IPS-18c (cell line): ENCODE data around the gene P2RY2.

Source experiments
- H3K4me3 ChIP-seq: 2 replicates; pipeline ENCODE4 v1.7.0; 2013; ENCODE audit warnings: low read depth, mild to moderate bottlenecking, low read length, moderate library complexity; ENCODE audit not compliant: insufficient read depth
- H3K9me3 ChIP-seq: one replicate; pipeline ENCODE4 v1.6.1; 2013; ENCODE audit warnings: mild to moderate bottlenecking, low read length, moderate library complexity; ENCODE audit not compliant: control insufficient read depth, insufficient read depth

P2RY2 gene

DNA sequence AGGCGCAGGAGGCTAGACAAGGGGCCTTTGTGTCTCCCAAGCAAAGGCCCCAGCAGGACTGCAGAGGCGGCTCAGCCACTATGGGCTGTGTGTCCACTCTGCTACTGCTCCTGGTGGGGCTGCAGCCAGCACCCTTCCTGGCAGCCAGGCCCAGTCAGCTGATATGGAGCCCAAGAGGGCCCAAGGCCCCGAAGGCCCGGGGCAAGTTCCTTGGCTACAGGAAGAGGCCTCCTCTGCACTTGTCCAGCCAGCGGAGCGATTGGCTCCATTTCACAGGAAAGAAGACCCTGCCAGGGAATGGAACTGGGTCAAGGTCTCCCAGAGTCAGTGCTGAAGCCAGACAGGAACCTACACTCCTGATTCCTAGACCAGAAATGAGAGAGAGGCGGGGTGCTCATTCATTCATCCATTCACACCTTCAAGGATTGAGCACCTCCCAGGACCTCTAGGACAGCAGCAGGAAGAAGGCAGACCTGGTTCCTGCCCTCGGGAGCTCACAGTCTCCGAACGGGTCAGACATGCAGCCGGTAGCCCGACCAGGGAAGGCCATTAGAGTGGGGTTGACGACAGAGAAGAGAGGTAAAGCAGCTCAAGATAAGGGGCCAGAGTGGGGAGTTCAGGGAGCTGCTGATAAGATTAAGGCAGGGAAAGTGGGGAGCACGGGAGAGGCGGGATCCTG, 811 bp upstream of the P2RY2 start:
- H3K9me3 ChIP-seq = no peaks in the 10 kb centered on the region
- peak overlapping the region; percentile 71 for H3K4me3 ChIP-seq

DNA sequence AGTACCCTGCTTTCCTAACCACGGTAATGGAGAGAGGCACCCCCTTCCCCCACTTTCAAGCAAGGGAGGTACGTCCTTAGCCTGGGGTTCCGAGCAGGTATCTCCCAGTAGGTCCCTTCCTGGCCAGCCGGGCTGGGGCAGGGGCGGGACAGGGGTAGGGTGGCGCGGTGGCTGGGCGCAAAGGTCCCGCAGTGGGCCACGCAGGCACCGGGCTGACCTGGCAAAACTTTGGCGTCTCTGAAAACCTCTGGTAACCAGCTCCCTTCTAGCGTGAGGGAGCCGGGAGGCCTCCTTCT, 323 bp upstream of the P2RY2 start:
- H3K9me3 ChIP-seq = no peaks in the 10 kb centered on the region
- peak overlapping the region; percentile 71 for H3K4me3 ChIP-seq

DNA sequence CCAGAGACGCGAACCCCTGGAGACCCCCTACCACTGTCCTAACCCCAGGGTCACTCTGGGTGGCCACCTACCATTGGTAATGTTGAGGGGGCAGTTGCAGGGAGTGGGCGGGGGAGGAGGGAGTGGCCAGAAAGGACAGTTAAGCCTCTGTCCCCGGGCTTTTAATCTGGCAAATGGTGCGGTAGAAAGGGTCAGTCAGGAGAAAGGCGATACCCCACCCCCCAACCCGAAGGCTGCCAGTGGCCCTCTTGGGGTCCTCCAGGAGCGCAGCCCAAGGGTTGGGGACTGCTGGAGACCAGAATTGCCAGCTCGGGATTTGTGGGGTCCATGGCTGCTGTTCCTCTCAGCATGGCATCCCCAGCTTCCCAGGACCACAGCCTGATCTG, 742 bp downstream of the P2RY2 start:
- Histone ChIP-seq H3K4me3 (peak overlapping the region; percentile 71), H3K9me3 (no peaks in the 10 kb centered on the region)

DNA sequence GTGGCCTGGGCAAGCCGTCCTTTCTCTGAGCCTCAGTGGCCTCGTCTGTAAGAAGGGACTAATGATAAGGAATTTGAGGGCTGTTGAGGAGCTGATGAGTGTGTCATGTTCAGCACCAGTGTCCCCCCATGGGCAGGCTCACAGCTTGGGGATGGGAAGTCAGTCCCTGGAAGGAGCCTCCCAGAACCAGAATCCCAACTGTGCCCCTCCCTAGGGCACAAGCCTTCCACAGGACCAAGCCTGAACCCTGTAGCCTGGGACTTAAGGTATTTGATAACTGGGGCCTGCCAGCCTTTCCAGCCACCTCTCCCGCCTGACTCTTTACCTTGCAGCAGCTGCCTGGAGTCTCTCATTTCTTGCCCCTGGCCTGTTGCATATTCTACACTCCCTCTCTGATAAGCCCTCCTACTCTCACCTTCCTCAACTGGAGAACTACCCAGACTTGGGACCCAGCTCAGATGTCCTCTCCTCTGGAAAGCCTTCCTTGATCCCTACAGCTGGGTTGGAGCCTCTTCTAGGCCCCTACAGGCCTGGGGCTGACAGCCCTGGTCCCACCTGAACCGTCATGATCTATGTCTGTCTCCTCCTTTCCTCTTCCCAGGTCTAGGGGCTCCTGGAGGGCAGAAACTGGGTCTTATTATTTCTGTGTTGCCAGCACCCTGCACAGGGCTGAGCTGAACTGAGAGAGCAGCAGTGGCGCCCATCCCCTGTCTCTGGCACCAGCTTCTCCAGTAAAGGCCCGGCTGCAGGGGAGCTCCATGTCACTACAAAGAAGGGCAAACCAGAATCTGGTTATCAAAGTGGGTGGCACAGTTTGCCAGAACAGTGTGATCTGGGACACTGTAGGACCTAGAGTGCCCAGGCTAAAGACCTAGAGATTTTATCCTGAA, 1.6 kb downstream of the P2RY2 start:
- H3K9me3 ChIP-seq = no peaks in the 10 kb centered on the region
- no peak overlapping the region for H3K4me3 ChIP-seq

DNA sequence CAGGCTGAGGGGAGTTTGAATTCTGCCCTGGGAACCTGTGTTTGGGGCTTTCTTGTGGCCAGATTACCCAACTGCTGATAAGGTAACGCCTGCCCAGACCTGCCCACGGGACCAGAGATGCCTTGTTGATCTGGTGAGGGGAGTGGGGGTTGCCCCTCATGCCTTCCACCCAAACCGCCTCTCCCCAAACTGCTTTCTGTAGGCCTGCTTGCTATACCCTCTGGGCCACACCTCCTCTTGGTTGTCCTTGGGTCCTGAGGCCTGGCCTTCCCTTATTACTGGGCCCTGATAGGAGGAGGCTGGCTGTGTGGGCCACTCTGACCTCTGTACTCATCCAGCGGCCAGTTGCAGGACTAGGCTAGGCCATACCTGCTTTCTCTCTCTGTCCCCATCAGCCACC, 3.4 kb downstream of the P2RY2 start:
- no peaks in the 10 kb centered on the region for H3K9me3 ChIP-seq
- H3K4me3 ChIP-seq = no peak overlapping the region

DNA sequence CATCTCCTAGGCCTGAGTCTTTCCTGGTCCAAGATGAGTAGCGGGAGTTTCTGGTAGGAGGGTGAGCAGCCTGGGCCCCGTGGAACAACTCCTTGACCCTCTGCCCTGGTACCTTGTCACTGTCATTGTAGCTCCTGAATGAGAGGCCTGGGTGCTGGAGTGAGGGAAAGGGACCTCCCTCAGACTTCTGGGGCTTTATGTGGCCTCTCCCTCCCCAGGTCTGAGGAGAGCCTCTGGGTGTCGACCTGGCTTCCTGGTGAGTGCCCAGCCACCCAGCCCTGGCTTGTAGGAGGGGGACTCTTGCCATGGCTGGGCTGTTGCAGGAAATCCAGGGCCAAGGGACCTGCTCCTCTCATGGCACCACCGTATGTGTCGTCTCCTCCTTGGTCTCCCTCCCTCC, 3.9 kb downstream of the P2RY2 start:
- no peak overlapping the region for H3K4me3 ChIP-seq
- H3K9me3 ChIP-seq = no peaks in the 10 kb centered on the region

DNA sequence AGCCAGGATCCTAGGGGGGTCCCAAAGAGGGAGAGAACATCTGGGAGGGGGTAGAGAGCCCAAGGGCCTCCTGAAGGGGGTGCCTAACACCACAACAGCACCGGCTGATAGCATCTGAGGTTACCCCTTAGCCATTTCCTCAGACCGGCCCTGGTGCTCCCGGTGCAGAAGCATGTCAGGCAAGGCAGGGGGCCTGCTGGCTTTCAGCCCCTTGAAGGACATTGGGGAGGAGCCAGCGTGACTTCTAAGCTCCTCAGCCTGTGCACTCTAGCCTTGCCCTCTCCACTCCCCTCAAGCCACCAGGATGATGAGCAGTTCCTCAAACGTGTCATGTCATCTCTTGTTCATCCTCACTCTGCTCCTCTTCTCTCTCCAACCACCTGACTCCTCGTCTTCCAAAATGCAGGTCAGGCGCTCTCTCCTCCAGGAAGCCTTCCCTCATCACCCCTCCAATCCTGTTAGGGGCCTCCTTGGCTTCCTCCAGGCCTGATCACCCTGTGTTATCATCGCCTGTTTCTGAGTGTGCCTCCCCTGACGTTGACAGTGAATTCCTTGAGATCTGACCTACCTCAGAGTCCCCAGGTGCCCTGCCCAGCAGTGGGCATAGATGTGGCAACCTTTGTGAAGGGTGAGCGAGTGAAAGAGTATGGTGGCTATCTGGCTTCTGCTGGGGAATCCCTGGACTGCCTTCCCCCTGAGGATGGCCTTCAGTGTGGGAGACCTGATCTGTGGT, 6.1 kb downstream of the P2RY2 start:
- no peak overlapping the region for H3K4me3 ChIP-seq

DNA sequence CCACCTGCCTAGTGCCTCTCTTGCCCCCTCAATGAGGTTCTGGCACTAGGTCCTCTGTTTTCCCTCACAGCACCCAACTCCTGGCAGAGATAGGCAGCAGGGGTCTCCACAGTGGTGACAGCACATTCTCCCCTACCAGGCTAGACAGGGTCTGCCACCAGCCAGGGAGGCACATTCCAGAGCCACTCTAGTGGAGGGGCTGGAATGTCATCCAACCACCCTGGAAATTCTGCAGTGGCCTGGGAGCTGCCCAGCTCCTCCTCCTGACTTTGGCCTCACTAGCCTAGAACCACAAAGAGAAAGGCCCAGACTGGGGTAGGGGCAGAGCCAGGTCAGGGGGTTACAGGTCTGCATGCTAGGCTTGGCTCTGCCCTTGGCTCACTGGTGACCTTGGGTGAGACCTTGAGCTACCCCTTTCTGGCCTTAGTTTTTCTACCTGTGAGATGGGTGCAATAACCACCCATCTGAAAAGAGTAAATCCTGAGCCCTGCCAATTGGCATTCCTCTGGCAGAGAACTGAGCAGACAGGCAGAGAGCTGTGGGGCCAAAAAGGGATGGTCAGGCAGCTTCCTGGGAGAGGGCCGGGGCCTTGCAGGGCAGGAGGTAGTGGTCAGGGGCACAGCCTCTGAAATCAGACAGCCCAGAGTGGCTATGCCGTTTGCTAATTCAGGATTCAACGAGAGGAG, 7.1 kb downstream of the P2RY2 start:
- Histone ChIP-seq H3K9me3 (no peaks in the 10 kb centered on the region), H3K4me3 (no peak overlapping the region)

More for the DNA sequence above, 6.1 kb downstream of the P2RY2 start:
- no peaks in the 10 kb centered on the region for H3K9me3 ChIP-seq

DNA sequence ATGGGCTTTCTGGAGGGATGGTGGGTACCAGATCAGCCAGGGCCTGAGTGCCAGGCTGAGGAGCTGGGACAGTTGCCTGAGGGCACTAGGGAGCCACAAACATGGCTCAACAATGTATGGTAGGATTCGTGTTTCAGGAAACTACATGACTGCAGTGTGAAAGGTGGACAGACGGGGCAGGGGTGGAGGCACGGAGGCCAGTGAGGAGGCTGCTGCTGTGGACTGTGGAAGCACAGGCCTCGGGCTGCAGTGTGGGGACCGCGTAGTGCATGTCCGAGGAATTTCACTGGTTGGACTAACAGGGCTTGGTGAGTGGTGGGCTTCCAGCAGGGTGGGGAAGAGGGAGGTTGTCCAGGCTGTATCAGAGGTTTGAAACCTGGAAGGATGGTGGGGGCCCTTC, 7.8 kb downstream of the P2RY2 start:
- Histone ChIP-seq H3K9me3 (no peaks in the 10 kb centered on the region), H3K4me3 (no peak overlapping the region)

DNA sequence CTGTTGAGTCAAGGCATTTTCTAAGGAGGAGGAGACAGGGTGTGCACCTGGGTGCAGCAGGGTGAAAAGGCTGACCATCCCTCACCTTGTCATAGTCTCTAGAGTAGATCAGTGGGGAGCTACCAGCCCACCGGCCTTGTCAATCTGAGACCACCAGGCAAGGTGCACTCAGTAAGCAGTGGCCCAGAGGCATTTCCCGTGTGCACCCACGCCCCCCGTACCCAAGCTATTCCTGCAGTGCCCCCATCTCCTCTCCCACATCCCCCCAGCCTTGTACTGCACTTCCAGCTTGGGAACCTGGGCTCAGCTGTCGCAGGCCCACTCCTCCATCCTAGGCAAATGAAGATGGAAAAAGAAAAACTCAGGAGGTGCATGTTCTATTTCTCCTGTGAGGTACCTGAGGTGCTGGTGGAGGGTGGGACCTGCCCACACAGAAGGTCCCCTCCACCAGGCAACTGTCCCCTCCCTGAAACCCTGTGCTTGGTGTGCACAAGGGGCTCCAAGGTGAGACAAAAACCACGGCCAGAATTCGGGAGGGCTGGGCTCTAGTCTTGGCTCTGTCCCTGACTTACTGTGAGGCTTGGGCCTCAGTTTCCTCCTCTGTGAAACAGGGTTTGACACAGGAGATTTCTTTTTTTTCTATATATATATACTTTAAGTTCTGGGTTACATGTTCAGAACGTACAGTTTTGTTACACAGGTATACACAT, 8.4 kb downstream of the P2RY2 start:
- Histone ChIP-seq H3K9me3 (no peaks in the 10 kb centered on the region), H3K4me3 (no peak overlapping the region)

DNA sequence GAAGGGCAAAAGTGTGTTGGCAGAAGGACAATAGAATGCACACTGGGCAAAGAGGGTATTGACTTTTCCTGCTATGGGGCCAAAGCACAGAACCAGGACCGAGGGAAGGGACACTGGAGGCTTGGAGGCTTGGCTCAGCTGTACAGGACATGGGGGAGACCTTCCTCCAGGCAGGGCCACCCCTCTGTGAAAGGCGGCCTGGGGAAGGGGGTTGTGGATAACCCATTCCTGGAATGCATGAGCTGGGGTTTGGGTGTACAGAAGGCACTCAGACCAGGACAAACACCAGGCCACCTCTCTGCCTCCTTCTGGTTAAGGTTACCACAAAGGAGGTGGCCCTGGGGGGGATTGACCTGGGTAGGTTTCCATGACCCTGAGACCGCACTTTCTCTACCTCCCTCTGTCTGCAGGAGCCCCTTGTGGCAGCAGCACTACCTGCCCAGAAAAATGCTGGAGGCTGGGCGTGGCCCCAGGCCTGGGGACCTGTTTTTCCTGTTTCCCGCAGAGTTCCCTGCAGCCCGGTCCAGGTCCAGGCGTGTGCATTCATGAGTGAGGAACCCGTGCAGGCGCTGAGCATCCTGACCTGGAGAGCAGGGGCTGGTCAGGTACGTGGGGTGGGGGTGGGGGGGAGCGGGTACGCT, 9.6 kb downstream of the P2RY2 start:
- Histone ChIP-seq H3K9me3 (no peaks in the 10 kb centered on the region), H3K4me3 (no peak overlapping the region)

DNA sequence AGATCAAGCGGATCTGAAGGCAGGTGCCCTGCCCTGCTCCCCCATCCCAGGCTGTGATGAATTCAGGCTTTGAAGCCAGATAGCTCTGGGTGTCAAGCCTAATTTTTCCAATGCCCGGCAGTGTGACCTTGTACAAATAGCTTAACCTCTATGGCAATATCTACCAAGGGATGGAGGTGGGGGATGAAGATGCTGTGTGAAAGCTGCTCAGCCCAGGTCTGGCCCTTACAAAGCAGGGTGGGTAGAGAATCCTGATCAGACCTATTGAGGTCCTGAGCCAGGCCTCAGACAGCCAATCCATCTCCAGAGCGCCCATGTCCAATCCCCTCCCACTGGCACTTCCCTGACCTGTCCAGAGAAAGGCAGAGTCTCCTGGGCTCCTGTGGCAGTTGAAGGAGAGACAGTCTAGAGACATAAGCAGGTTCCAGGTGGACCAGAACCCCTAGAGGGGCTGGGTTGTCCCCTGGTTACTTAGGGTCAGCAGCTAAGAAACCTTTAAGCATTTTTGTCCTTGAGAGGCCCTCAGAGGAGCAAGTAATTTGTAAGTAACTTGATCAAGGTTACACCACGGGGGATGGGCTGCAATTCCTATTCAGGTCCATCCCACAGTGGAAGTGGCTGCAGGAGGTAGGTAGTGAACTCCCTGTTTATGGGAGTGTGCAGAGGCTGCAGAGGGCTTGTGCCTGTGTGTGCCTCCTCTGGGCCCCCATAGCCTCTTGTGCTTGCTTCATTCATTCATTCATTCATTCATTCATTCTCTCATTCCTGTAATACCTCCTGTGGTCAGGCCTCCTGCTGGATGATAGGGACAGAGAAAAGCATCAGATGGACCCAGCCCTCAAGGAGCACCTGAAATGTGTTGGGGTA, 10.4 kb downstream of the P2RY2 start:
- Histone ChIP-seq H3K4me3 (no peak overlapping the region), H3K9me3 (no peaks in the 10 kb centered on the region)

DNA sequence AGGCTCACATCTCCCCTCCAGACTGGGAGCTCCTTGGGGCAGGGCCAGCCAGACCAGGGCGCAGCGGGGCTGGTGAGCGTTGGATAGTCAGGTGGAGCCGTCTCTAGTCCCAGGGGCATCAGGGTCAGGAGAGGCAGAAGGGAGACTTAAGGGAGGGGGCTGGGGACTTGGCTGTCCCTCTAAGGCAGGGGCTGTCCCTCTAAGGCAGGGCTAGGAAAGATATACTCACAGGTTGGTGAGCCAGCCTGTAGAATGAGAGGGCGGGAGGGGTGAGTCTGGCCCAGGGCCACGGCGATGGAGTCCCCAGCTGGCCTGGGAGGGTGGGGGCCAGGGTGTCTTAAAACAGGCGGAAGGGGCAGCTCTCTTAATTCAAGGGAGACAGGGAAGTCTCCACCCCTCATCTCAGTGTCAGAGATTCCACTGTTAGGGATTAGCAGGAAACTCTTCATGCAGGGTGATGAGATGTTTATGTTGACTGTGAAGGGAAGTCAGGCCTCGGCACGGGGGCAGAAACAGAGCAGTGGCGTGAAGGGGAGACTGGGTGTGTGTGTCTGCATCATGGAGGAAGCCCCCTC, 11.3 kb downstream of the P2RY2 start:
- no peak overlapping the region for H3K4me3 ChIP-seq
- peaks cover 2% of the 10 kb centered on the region for H3K9me3 ChIP-seq

DNA sequence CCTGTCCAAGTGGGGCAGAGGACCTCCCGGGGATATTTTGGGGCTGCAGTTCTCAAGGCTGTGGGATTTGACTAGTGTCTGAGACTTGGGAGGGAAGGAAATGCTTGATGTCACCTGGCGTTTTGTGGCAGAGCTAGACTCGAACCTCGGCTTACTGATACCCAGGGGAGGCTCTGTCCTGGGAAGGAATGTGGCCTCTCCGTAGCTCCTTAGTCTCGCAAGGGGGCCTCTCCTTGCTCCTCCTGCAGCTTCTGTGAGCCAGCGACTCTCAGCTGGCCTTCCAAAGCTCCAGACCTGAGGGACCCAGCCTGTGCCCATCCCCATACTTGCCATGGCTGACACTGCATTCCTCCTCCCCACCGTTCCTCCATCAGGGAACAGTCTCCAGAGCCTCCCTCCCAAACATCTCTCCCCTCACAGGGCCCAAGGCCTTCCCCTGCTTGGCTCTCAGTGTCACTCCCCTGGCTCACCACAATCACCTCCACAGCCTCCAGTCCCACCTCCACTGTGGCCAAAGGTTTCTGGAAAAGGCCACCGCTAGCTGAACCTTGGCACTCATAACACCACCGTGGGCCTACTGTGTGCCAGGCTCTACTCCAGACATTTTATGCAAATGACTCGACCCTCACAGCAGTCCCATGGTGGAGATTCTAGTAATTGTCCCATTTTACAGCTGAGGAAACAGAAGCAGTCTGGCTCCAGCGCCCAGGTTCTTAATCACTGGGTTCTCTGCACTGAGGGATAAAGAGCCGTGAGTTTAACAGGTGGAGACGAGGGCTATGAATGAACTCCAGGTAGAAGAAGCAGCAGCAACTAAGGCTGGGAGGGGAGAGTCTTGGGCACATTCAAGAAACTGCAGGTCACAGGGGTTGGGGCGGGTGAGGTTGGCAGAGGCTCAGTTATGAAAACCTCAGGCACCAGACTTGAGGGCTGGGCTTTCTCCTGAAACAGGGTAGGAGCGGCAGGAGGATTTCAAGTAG, 12.1 kb downstream of the P2RY2 start:
- peaks cover 2% of the 10 kb centered on the region for H3K9me3 ChIP-seq
- H3K4me3 ChIP-seq = no peak overlapping the region

DNA sequence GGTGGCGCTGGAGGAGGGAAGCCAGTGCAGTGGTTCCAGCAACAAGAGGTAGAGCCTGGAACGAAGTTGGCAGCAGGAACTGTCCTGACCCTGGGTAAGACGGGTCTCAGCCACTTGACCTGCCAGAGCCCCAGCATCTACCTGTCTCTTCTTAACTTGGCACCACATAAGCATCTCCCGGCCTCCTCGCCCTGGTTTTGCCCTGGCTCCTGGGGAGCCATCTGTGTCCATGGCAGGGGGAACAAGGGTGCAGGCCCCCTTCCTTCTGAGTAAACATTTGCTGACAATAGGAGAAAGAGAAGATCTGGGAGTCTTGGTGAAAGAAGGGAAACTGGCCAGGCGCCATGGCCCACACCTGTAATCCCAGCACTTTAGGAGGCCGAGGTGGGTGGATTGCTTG, 12.8 kb downstream of the P2RY2 start:
- no peak overlapping the region for H3K4me3 ChIP-seq
- H3K9me3 ChIP-seq = peaks cover 2% of the 10 kb centered on the region
